IMR-90 (cell line): Measurements from ENCODE around the gene ZMYM2. TPM values are rescaled to one million over a fixed set of nuclear protein-coding genes. Genes with fewer than 3 reads are reported as not detected.

Experiments
- ATAC-seq: fragments of 200-7000 bp; cut with Tn5 transposase; 2 replicates; pipeline ENCODE4 v1.9.1; 2020; ENCODE audit warnings: low read depth, mild to moderate bottlenecking, moderate library complexity
- BruUV-seq: library from RNA; stranded (reverse); fragments of 400-500 nt; replicated peaks from 2 replicates; lab custom pipeline; 2021; lab: Mats Ljungman, UMichigan
- CTCF ChIA-PET: fragments of 300-600 bp; formaldehyde crosslinking; extraction: SDS; loops from one replicate; lab custom pipeline; 2021; ENCODE audit warnings: antibody characterized with exemption; lab: Yijun Ruan, JAX
- POLR2A ChIA-PET: fragments of 300-600 bp; sonication (Branson Sonifier 250); formaldehyde crosslinking; loops from one replicate; lab custom pipeline; 2022; ENCODE audit warnings: antibody characterized with exemption; ENCODE audit not compliant: unreplicated experiment; lab: Charles Lee
- DNase-seq: peaks from one replicate; pipeline ENCODE4 v3.0.0; 2013
- H2AFZ ChIP-seq: replicated peaks from 2 replicates; pipeline ENCODE3; 2013; ENCODE audit warnings: low read length, mild to moderate bottlenecking; ENCODE audit not compliant: poor library complexity
- H2AK5ac ChIP-seq: 2 replicates; pipeline ENCODE4 v1.6.1; 2013; ENCODE audit warnings: low read depth, low read length, inconsistent platforms
- H2AK9ac ChIP-seq: replicated peaks from 2 replicates; pipeline ENCODE3; 2013; ENCODE audit warnings: mild to moderate bottlenecking, low read depth, low read length, moderate library complexity; ENCODE audit not compliant: poor library complexity
- H2BK120ac ChIP-seq: 2 replicates; pipeline ENCODE4 v1.6.1; 2013; ENCODE audit warnings: low read depth, low read length, inconsistent platforms
- H2BK15ac ChIP-seq: 3 replicates; pipeline ENCODE4 v1.6.1; 2013; ENCODE audit warnings: low read depth, low read length, inconsistent platforms
- H2BK20ac ChIP-seq: 2 replicates; pipeline ENCODE4 v1.6.1; 2013; ENCODE audit warnings: low read depth, mild to moderate bottlenecking, inconsistent platforms, low read length, moderate library complexity
- H2BK5ac ChIP-seq: 2 replicates; pipeline ENCODE4 v1.6.1; 2013; ENCODE audit warnings: mild to moderate bottlenecking, low read depth, low read length, inconsistent platforms; ENCODE audit not compliant: poor library complexity, severe bottlenecking
- H3K14ac ChIP-seq: replicated peaks from 2 replicates; pipeline ENCODE4 v1.6.1; 2013; ENCODE audit warnings: low read depth, low read length, inconsistent platforms
- H3K18ac ChIP-seq: 2 replicates; pipeline ENCODE4 v1.6.1; 2013; ENCODE audit warnings: low read depth, low read length, control low read depth
- H3K23ac ChIP-seq: 2 replicates; pipeline ENCODE4 v1.6.1; 2013; ENCODE audit warnings: low read depth, low read length, inconsistent platforms
- H3K27ac ChIP-seq: 2 replicates; pipeline ENCODE4 v1.5.1; 2013; ENCODE audit warnings: mild to moderate bottlenecking, control low read depth, low read length; ENCODE audit not compliant: insufficient read depth
- H3K27me3 ChIP-seq: 2 replicates; pipeline ENCODE4 v1.6.1; 2013; ENCODE audit warnings: low read length; ENCODE audit not compliant: control insufficient read depth, insufficient read depth
- H3K36me3 ChIP-seq: 2 replicates; pipeline ENCODE4 v1.6.1; 2013; ENCODE audit warnings: low read length, mixed read lengths; ENCODE audit not compliant: control insufficient read depth, insufficient read depth
- H3K4ac ChIP-seq: 2 replicates; pipeline ENCODE4 v1.6.1; 2013; ENCODE audit warnings: low read depth, low read length, inconsistent platforms
- H3K4me1 ChIP-seq: 2 replicates; pipeline ENCODE4 v1.6.1; 2013; ENCODE audit warnings: low read length, mixed read lengths; ENCODE audit not compliant: control insufficient read depth, insufficient read depth
- H3K4me2 ChIP-seq: 2 replicates; pipeline ENCODE4 v1.6.1; 2013; ENCODE audit warnings: low read depth, mild to moderate bottlenecking, control low read depth, low read length, moderate library complexity
- H3K4me3 ChIP-seq: 2 replicates; pipeline ENCODE4 v1.5.1; 2013; ENCODE audit warnings: low read depth, mild to moderate bottlenecking, control low read depth, low read length, moderate library complexity; ENCODE audit not compliant: insufficient read depth
- H3K56ac ChIP-seq: 2 replicates; pipeline ENCODE4 v1.6.1; 2013; ENCODE audit warnings: low read length, inconsistent platforms; ENCODE audit not compliant: insufficient read depth; ENCODE audit errors: extremely low read depth
- H3K79me1 ChIP-seq, 2 experiments: 2 replicates each; pipeline ENCODE4 v1.6.1; 2013; ENCODE audit warnings: low read length in 2 of 2, inconsistent platforms in 1 of 2, low read depth in 1 of 2
- H3K9ac ChIP-seq: 2 replicates; pipeline ENCODE4 v1.6.1; 2013; ENCODE audit warnings: low read depth, low read length, control low read depth
- H3K9me1 ChIP-seq: 2 replicates; pipeline ENCODE4 v1.6.1; 2013; ENCODE audit warnings: low read length, inconsistent platforms; ENCODE audit not compliant: insufficient read depth
- H3K9me3 ChIP-seq: 2 replicates; pipeline ENCODE4 v1.6.1; 2013; ENCODE audit warnings: low read length; ENCODE audit not compliant: control insufficient read depth, insufficient read depth
- H4K20me1 ChIP-seq: 2 replicates; pipeline ENCODE4 v1.6.1; 2013; ENCODE audit warnings: low read length, inconsistent platforms; ENCODE audit not compliant: insufficient read depth
- H4K5ac ChIP-seq: 2 replicates; pipeline ENCODE4 v1.6.1; 2013; ENCODE audit warnings: mild to moderate bottlenecking, low read depth, low read length, control low read depth
- H4K8ac ChIP-seq, 2 experiments: 2 replicates each; pipeline ENCODE4 v1.6.1; 2013; ENCODE audit warnings: low read depth in 2 of 2, low read length in 2 of 2, control low read depth in 1 of 2, inconsistent platforms in 1 of 2
- H4K91ac ChIP-seq: 2 replicates; pipeline ENCODE4 v1.6.1; 2013; ENCODE audit warnings: low read depth, low read length, inconsistent platforms; ENCODE audit not compliant: insufficient read depth
- CEBPB ChIP-seq: IDR thresholded peaks from 2 replicates; pipeline ENCODE4 v1.6.1; 2012; ENCODE audit warnings: low read depth, low read length, improper control_type of control experiment
- CHD1 ChIP-seq: IDR thresholded peaks from 2 replicates; pipeline ENCODE4 v1.6.1; 2012; ENCODE audit warnings: low read depth, low read length, improper control_type of control experiment
- FOS ChIP-seq: fragments of 150-350 bp; IDR thresholded peaks from 2 replicates; pipeline ENCODE4 v1.6.1; 2016; ENCODE audit warnings: low read depth, low read length
- MAFK ChIP-seq: IDR thresholded peaks from 2 replicates; pipeline ENCODE4 v1.6.1; 2012; ENCODE audit warnings: low read depth, low read length, improper control_type of control experiment
- MAZ ChIP-seq: IDR thresholded peaks from 2 replicates; pipeline ENCODE4 v1.6.1; 2012; ENCODE audit warnings: low read depth, mild to moderate bottlenecking, low read length, improper control_type of control experiment, moderate library complexity, borderline replicate concordance
- RCOR1 ChIP-seq: IDR thresholded peaks from 2 replicates; pipeline ENCODE4 v1.6.1; 2012; ENCODE audit warnings: mild to moderate bottlenecking, low read length, improper control_type of control experiment; ENCODE audit not compliant: insufficient replicate concordance
- RFX5 ChIP-seq: IDR thresholded peaks from 2 replicates; pipeline ENCODE4 v1.8.0; 2012; ENCODE audit warnings: low read depth, mild to moderate bottlenecking, low read length, moderate library complexity
- SMC3 ChIP-seq: fragments of 150-350 bp; IDR thresholded peaks from 2 replicates; pipeline ENCODE4 v1.6.1; 2016; ENCODE audit warnings: low read depth, mild to moderate bottlenecking, antibody characterized with exemption, low read length, moderate library complexity
- WGBS, 2 experiments: methylation state at CpG; one replicate each; pipeline versions ENCODE4 v1.1.5 to v1.1.7; 2013; ENCODE audit warnings: missing lambda C conversion rate in 2 of 2; ENCODE audit not compliant: insufficient read length in 1 of 2; ENCODE audit errors: extremely low coverage in 2 of 2; 5-methylcytosine and 5-hydroxymethylcytosine counted together
- dilution Hi-C: fragments of 300-500 bp; cut with HindIII; formaldehyde crosslinking; loops from one replicate; pipeline ENCODE4 v1.14.3; 2018; ENCODE audit warnings: low sequenced_read_pairs; ENCODE audit not compliant: unreplicated experiment
- in situ Hi-C: fragments of 300-500 bp; cut with MboI; formaldehyde crosslinking; loops from 3 replicates; pipeline ENCODE4 v1.14.3; 2019; ENCODE audit warnings: low sequenced_read_pairs, inconsistent platforms, mixed read lengths
- intact Hi-C: fragments of 100-400 bp; cut with micrococcal nuclease; formaldehyde crosslinking; loops from 2 replicates; pipeline ENCODE4 v1.10.0; 2022
- polyA plus RNA-seq, 3 experiments: library from polyadenylated mRNA; depleted of rRNA; stranded (reverse); fragments of >200 nt; gene quantifications; 2 replicates each; pipeline ENCODE4 v1.2.3, GENCODE V29; 2012; ENCODE audit warnings: low replicate concordance in 1 of 3
- total RNA-seq: library from RNA; depleted of rRNA; stranded (reverse); fragments of >200 nt; gene quantifications from 2 replicates; pipeline ENCODE4 v1.2.3, GENCODE V29; 2012

ZMYM2 gene
- total and polyA plus RNA-seq, 2 of the 4 experiments (the other 2 are of a cell fraction): 15.7 to 51.1 TPM

DNA sequence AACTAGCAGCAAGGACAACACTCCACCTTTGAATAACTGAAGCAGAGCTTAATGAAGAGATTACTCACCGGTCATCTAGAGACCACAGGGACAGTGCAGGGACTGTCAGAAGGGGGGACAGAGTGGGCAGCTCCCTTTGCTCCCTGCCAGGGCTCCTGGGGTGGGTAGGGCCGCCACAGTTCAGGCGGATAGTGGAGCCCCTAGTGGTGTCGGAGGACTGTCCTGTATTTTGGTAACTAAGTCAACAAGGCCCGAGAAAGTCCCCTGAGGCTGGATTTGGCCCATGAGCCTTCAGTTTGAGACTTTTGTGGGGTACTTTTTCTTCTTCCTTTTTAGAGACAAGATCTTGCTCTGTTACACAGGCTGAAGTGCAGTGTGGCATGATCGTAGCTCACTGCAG is 157.7 kb downstream of the ZMYM2 start:
- CTCF ChIA-PET: no interaction called here

More for the DNA sequence above, 157.7 kb downstream of the ZMYM2 start:
- intact Hi-C loops: no loop called here
- H3K79me1 ChIP-seq: no peaks in the 10 kb centered on the region
- H3K4ac ChIP-seq: no peak overlapping the region
- H3K9ac ChIP-seq: no peak overlapping the region
- H2BK5ac ChIP-seq: no peak overlapping the region
- no peak overlapping the region for H2BK20ac ChIP-seq
- no peak overlapping the region for H2AK9ac ChIP-seq
- 100% methylated on average over 3 of the region's 6 CpGs; no CpG with 5 or more reads in 1 of the 2 experiments for WGBS, 2 experiments
- H3K4me3 ChIP-seq: no peak overlapping the region
- no peak overlapping the region for H4K8ac ChIP-seq
- no peaks in the 10 kb centered on the region for H3K36me3 ChIP-seq
- H2BK120ac ChIP-seq: no peak overlapping the region
- DNase-seq: no peak
- TF ChIP-seq RFX5 (no peak), SMC3 (no peak), MAFK (no peak), FOS (no peak), CHD1 (no peak), RCOR1 (no peak), MAZ (no peak), CEBPB (no peak)
- POLR2A ChIA-PET: no interaction called here
- H3K18ac ChIP-seq: no peak overlapping the region
- H3K14ac ChIP-seq: no peak overlapping the region
- H4K20me1 ChIP-seq: no peaks in the 10 kb centered on the region
- no peak overlapping the region for H3K23ac ChIP-seq
- peak overlapping the region; percentile 43 for H2AFZ ChIP-seq
- no peak overlapping the region for H3K56ac ChIP-seq
- no peaks in the 10 kb centered on the region; the same call in 1 of the 2 replicates for H3K27me3 ChIP-seq
- H4K5ac ChIP-seq: no peak overlapping the region
- peaks cover 8% of the 10 kb centered on the region; the same call in 1 of the 2 replicates for H3K4me1 ChIP-seq
- H4K91ac ChIP-seq: no peak overlapping the region
- H2AK5ac ChIP-seq: no peak overlapping the region
- ATAC-seq: no peak
- H3K4me2 ChIP-seq: no peak overlapping the region
- no peak overlapping the region for H2BK15ac ChIP-seq
- no TSS peak for BruUV-seq
- H3K27ac ChIP-seq: no peak overlapping the region
- no peaks in the 10 kb centered on the region for H3K9me1 ChIP-seq
- in situ Hi-C loops: no loop called here
- no peaks in the 10 kb centered on the region for H3K9me3 ChIP-seq
- dilution Hi-C loops: no loop called here
